GM21526 (cell line): ENCODE measurements around the gene VIM.

Experiments used
- ATAC-seq: cut with Tn5 transposase; IDR thresholded peaks from one replicate; pipeline ENCODE4 v1.9.1; 2021; ENCODE audit warnings: moderate library complexity; ENCODE audit not compliant: unreplicated experiment, low FRiP score

Gene VIM

GRCh38 chr10:17209302-17209701, 18.7 kb upstream of the VIM start:
- ATAC-seq: no peak

DNA sequence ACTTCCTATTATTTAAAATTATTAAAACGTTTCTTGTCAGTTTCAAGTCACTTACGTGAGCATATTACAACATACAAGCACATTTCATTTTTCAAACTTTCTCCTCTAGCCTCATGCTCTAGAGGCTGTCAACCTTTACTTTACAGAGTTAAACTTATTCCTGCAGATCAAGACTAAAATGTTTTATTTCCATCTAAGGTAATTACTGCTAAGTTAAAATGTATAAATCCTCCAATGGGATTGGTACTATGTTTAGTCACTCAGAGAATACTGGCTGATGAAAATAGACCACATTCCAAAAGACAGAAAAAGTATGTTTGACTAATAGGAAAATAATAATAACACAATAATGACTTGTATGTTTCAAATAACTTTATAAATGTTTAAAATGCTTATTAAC, 18.2 kb upstream of the VIM start:
- no peak for ATAC-seq

DNA sequence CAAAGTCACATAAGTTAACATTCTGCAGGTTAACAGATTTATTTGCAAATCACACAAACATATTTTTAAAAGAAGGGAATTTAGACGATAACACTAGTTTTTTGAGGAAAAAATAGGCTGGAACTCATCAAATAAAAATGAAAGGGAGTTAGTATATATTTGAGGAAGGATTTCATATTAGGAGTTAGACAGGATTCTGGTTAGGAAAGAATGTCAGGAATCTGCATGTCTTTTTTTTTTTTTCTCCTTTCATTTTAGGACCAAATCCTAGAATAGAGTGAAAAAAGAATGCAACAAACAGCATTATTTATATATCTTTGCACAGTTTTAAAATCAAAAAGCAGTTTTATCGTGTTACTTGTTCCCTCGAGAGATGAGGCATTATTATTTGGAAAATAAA, 17.7 kb upstream of the VIM start:
- ATAC-seq: no peak

GRCh38 chr10:17212802-17213221, 15.2 kb upstream of the VIM start:
- ATAC-seq: no peak

GRCh38 chr10:17213646-17214349, 14.2 kb upstream of the VIM start:
- no peak for ATAC-seq

DNA sequence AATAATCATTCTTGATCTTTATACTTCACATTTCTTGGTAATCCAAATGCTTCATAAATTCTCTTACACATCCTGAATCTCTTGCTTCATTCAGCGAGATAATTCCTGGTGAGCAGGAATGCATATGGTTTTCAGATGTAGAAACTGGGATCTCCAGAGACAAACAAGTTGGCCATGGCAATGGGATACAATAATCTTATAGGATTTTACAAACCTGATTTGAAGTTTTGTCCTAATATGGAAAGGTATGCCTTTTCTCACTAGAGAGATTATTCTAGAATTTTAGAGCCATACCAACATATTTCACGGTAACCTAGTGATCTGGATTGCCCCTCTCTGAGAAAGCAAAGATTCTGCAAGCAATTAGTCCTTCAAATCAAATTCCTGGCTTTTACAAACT, 13.5 kb upstream of the VIM start:
- ATAC-seq: no peak

DNA sequence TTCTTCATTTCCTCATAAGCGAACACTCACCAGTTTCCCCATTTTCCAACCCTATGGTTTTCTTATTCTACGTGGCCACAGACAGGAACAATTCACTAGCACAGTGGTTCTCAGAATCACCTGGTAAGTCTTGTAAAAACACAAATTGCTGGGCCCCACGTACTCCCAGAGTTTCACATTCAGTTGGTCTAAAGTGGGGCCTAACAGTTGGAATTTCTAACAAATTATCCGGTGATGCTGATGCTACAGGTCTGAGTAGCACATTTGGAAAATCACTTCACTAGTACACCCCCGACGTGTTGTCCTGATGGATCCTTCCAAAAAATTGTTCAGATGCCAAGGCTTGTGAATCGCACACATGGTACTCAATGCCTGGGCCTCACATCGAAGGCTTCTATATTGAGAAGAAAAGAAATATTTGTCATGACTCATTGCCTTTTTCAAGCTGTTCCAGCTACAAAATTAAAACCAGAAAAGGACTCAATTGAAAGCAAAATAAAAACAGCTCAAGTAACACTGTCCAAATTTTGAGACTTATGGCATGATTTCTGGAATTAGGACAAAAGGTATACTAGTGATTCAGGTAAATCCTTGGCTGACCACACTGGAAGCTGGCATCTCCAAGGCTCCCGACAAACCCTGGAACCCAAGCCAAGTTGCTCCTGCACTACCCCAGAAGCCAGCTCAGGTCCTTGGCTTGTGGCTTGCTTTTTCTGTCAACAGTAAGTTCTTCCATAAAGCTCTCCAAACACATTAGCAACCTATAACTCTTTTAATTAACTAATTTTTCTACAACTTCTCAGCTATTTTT, 12.9 kb upstream of the VIM start:
- no peak for ATAC-seq

GRCh38 chr10:17215782-17216122, 12.3 kb upstream of the VIM start:
- ATAC-seq: no peak

DNA sequence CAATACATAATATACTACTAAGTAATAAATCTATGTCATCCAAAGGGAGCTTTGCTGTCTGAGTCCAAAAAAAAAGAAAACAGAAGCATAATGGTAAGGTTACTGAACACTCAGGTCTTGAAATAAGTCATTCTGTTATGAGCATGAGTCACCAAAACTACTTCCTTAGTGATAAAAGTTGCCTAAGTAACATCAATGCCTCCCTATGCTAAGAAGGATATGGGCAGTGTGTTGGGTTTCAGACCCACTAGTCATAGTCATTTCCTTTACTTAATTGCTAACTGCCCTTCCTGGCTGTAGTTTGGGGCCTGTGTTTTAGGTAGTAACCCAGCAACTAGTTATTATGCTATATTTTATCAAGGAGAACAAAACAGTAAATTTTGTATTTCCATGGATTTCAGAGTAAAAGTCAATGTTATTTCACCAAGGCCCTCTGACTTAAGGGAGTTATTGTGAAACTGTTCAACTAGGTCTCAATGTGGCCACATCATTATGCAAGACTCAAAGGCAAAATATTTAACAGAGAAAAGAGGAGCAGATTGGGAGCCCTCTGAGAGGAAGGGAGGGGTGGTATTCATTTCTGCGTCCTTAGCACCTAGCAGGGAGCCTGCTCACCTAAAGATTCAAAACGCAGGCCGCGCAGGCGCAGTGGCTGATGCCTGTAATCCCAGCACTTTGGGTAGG, 11.7 kb upstream of the VIM start:
- ATAC-seq: peak; percentile 100

- ATAC-seq: no peak
Observed at GRCh38 chr10:17216901-17217395, 11.1 kb upstream of the VIM start.

- no peak for ATAC-seq
Observed at GRCh38 chr10:17217631-17218232, 10.3 kb upstream of the VIM start.

DNA sequence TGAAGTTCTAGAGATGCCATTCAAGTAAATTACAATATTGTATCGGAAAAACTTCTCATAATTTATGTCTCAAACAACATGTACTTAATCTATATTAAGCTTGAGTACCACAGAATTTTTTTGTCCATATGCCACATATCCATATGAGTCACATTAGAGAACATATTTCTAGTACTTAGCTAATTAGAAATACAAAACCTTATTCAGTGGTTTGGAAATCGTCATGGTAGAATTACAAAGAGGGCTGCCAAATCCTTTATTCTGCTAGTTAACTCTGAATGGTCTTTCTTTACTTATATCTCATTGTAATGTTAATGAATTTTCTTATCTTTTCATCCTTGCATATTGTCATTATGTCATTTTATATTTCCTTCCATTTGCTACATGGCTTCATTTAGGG, 9.0 kb upstream of the VIM start:
- ATAC-seq: no peak

- ATAC-seq: no peak
Observed at GRCh38 chr10:17220652-17221100, 7.4 kb upstream of the VIM start.

DNA sequence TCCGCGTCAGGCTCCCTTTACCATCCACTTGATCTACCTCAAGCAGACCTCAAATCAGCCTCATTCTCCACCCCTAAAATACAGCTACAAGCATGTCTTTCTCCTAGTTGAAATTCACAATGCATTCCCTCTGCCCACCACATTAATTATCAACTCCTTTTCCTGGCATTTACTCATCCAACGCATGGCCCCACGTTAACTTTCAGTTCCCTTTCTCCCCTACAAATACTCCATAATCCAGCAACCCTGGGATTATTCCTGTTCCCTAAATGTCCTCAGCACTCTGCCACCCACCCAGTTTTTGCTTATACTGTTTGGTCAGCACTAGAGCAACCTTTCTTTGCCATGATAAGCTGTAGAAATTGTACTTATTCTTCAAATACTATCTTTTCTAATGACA, 5.7 kb upstream of the VIM start:
- ATAC-seq: no peak

DNA sequence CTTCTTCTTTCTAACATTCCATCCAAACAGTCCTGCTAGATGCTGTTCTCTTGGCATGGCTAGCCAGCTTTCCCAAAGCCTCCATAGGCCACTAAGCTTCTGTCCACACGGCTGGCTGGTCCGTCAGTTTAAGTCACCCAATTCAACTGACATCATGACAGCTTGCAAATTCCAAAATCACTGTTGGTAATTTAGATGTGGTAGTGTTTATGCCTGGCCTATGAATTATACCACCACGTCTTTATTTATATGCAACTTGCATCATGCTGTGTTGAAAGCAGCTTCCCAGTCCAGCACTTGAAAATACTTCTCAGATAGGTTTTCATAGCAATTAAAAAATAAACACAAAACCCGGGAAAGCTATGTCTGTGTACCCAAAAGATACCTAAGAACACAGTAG, 2.2 kb upstream of the VIM start:
- no peak for ATAC-seq

DNA sequence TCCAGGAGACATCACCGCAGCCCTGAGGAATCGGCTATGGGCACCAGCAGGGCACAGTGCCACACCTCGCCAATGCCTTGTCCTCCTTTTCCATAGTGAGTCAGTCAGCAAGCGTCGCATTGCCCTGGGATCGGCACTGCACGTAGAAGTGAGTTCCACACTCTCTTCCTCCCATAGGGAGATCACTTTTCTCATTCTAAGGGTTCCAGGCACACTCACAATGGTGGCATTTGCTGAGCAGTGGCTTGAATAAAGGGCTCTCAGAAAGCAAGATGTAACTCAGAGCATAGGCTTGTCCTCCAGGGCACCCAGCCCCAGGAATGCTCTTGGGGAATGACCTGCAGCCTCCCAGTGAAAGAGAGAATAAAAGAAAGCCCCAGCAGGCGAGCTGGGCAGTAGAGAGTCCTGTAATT, 1.1 kb upstream of the VIM start:
- no peak for ATAC-seq

GRCh38 chr10:17227367-17228090, 512 bp upstream of the VIM start:
- peak; percentile 27 for ATAC-seq

- peak; percentile 6 for ATAC-seq
Observed at GRCh38 chr10:17229016-17229716, 1.1 kb downstream of the VIM start.

- peak; percentile 3 for ATAC-seq
Observed at GRCh38 chr10:17229717-17229966, 1.6 kb downstream of the VIM start.
